Duodenal mucosa (tissue), 2 donors: Measurements from ENCODE around the gene MRPS27.

Source experiments
- H3K27ac ChIP-seq: one replicate; pipeline ENCODE4 v1.7.0; 2013; ENCODE audit warnings: low read depth, low read length
- H3K27me3 ChIP-seq, 2 donors: one replicate each; pipeline ENCODE4 v1.7.0; 2013; ENCODE audit warnings: low read length in 2 of 2, control low read depth in 1 of 2; ENCODE audit not compliant: insufficient read depth in 2 of 2, control insufficient read depth in 1 of 2
- H3K36me3 ChIP-seq, 2 donors: one replicate each; pipeline ENCODE4 v1.7.0; 2013; ENCODE audit warnings: low read length in 2 of 2, control low read depth in 1 of 2; ENCODE audit not compliant: insufficient read depth in 2 of 2, control insufficient read depth in 1 of 2
- H3K4me1 ChIP-seq, 2 donors: one replicate each; pipeline ENCODE4 v1.7.0; 2013; ENCODE audit warnings: low read length in 2 of 2, control low read depth in 1 of 2; ENCODE audit not compliant: insufficient read depth in 2 of 2, control insufficient read depth in 1 of 2
- H3K4me3 ChIP-seq, 2 donors: one replicate each; pipeline ENCODE4 v1.7.0; 2013; ENCODE audit warnings: low read length in 2 of 2, low read depth in 1 of 2
- H3K9ac ChIP-seq, 2 donors: one replicate each; pipeline ENCODE4 v1.7.0; 2013; ENCODE audit warnings: low read length in 2 of 2, low read depth in 1 of 2
- H3K9me3 ChIP-seq, 2 donors: one replicate each; pipeline ENCODE4 v1.7.0; 2013; ENCODE audit warnings: low read length in 2 of 2, control low read depth in 1 of 2; ENCODE audit not compliant: control insufficient read depth in 1 of 2

MRPS27 gene

GRCh38 chr5:72199681-72200080, 120.4 kb downstream of the MRPS27 start:
- Histone ChIP-seq H3K27ac (no peak overlapping the region), H3K27me3 (peaks cover 0 to 19% of the 10 kb centered on the region in 2 donors), H3K9ac (no peak overlapping the region), H3K4me3 (no peak overlapping the region), H3K36me3 (no peaks in the 10 kb centered on the region), H3K4me1 (no peaks in the 10 kb centered on the region), H3K9me3 (no peaks in the 10 kb centered on the region)

GRCh38 chr5:72197393-72197792, 122.6 kb downstream of the MRPS27 start:
- no peak overlapping the region for H3K4me3 ChIP-seq
- no peaks in the 10 kb centered on the region for H3K4me1 ChIP-seq
- no peaks in the 10 kb centered on the region for H3K36me3 ChIP-seq
- H3K9ac ChIP-seq: no peak overlapping the region
- peaks cover 0 to 19% of the 10 kb centered on the region in 2 donors for H3K27me3 ChIP-seq
- no peak overlapping the region for H3K27ac ChIP-seq
- no peaks in the 10 kb centered on the region for H3K9me3 ChIP-seq

- Histone ChIP-seq H3K9me3 (no peaks in the 10 kb centered on the region), H3K27ac (no peak overlapping the region), H3K4me3 (no peak overlapping the region), H3K4me1 (no peaks in the 10 kb centered on the region), H3K27me3 (peaks cover 0 to 26% of the 10 kb centered on the region in 2 donors), H3K36me3 (no peaks in the 10 kb centered on the region), H3K9ac (no peak overlapping the region)
Observed at GRCh38 chr5:72195581-72195980, 124.5 kb downstream of the MRPS27 start.

GRCh38 chr5:72194846-72195245, 125.2 kb downstream of the MRPS27 start:
- H3K9ac ChIP-seq: no peak overlapping the region
- no peak overlapping the region for H3K4me3 ChIP-seq
- no peaks in the 10 kb centered on the region for H3K4me1 ChIP-seq
- H3K27me3 ChIP-seq: peaks cover 0 to 26% of the 10 kb centered on the region in 2 donors
- no peaks in the 10 kb centered on the region for H3K9me3 ChIP-seq
- H3K36me3 ChIP-seq: no peaks in the 10 kb centered on the region
- no peak overlapping the region for H3K27ac ChIP-seq

- Histone ChIP-seq H3K27ac (no peak overlapping the region), H3K9me3 (no peaks in the 10 kb centered on the region)
Observed at GRCh38 chr5:72191404-72191803, 128.6 kb downstream of the MRPS27 start.

GRCh38 chr5:72189146-72189545, 130.9 kb downstream of the MRPS27 start:
- Histone ChIP-seq H3K27ac (no peak overlapping the region), H3K27me3 (peaks cover 0 to 12% of the 10 kb centered on the region in 2 donors), H3K36me3 (no peaks in the 10 kb centered on the region), H3K9me3 (no peaks in the 10 kb centered on the region), H3K4me3 (no peak overlapping the region), H3K9ac (no peak overlapping the region), H3K4me1 (no peaks in the 10 kb centered on the region)

More at GRCh38 chr5:72191404-72191803, 128.6 kb downstream of the MRPS27 start:
- H3K4me3 ChIP-seq: no peak overlapping the region
- H3K27me3 ChIP-seq: peaks cover 0 to 13% of the 10 kb centered on the region in 2 donors
- H3K9ac ChIP-seq: no peak overlapping the region
- H3K4me1 ChIP-seq: no peaks in the 10 kb centered on the region
- no peaks in the 10 kb centered on the region for H3K36me3 ChIP-seq

GRCh38 chr5:72188166-72188565, 131.9 kb downstream of the MRPS27 start:
- Histone ChIP-seq H3K36me3 (no peaks in the 10 kb centered on the region), H3K4me3 (no peak overlapping the region), H3K4me1 (no peaks in the 10 kb centered on the region), H3K9me3 (no peaks in the 10 kb centered on the region), H3K9ac (no peak overlapping the region), H3K27ac (no peak overlapping the region), H3K27me3 (peaks cover 0 to 12% of the 10 kb centered on the region in 2 donors)

GRCh38 chr5:72187388-72188075, 132.5 kb downstream of the MRPS27 start:
- H3K9ac ChIP-seq: no peak overlapping the region
- H3K4me3 ChIP-seq: no peak overlapping the region
- no peaks in the 10 kb centered on the region for H3K36me3 ChIP-seq
- no peaks in the 10 kb centered on the region for H3K9me3 ChIP-seq
- H3K27me3 ChIP-seq: peaks cover 4 to 12% of the 10 kb centered on the region in 2 donors
- no peaks in the 10 kb centered on the region for H3K4me1 ChIP-seq
- H3K27ac ChIP-seq: no peak overlapping the region

- Histone ChIP-seq H3K4me3 (no peak overlapping the region), H3K4me1 (no peaks in the 10 kb centered on the region), H3K27ac (no peak overlapping the region), H3K36me3 (no peaks in the 10 kb centered on the region), H3K27me3 (peaks cover 4 to 5% of the 10 kb centered on the region in 2 donors), H3K9me3 (no peaks in the 10 kb centered on the region), H3K9ac (no peak overlapping the region)
Observed at GRCh38 chr5:72185496-72186329, 134.3 kb downstream of the MRPS27 start.

- Histone ChIP-seq H3K27ac (no peak overlapping the region), H3K9me3 (no peaks in the 10 kb centered on the region), H3K9ac (no peak overlapping the region), H3K4me1 (no peaks in the 10 kb centered on the region), H3K36me3 (no peaks in the 10 kb centered on the region), H3K4me3 (no peak overlapping the region), H3K27me3 (peaks cover 4 to 5% of the 10 kb centered on the region in 2 donors)
Observed at GRCh38 chr5:72184408-72184807, 135.6 kb downstream of the MRPS27 start.
